Activated naive CD4-positive, alpha-beta T cell treated with anti-CD3 and anti-CD28 coated beads, Interleukin-2, amount 50 U/mL, for 24 hours (primary cell): Measurements from ENCODE around the gene ACSF3.
"Not testable (repeated sequence)": the region's sequence is repeated elsewhere in the genome, so short reads cannot be mapped to it uniquely, and the experiment has no call there.

ENCODE experiments used
- H3K27ac Mint-ChIP-seq: one replicate; pipeline ENCODE4 v1.8.0; 2021; ENCODE audit warnings: mild to moderate bottlenecking, mixed read lengths
- H3K27me3 Mint-ChIP-seq: one replicate; pipeline ENCODE4 v1.8.0; 2021; ENCODE audit warnings: mixed read lengths
- H3K36me3 Mint-ChIP-seq: one replicate; pipeline ENCODE4 v1.8.0; 2021; ENCODE audit warnings: mixed read lengths
- H3K4me1 Mint-ChIP-seq: one replicate; pipeline ENCODE4 v1.8.0; 2021; ENCODE audit warnings: mixed read lengths
- H3K4me3 Mint-ChIP-seq: one replicate; pipeline ENCODE4 v1.8.0; 2021; ENCODE audit warnings: mild to moderate bottlenecking, mixed read lengths
- H3K9me3 Mint-ChIP-seq: one replicate; pipeline ENCODE4 v1.8.0; 2021; ENCODE audit warnings: mixed read lengths

ACSF3 gene

DNA sequence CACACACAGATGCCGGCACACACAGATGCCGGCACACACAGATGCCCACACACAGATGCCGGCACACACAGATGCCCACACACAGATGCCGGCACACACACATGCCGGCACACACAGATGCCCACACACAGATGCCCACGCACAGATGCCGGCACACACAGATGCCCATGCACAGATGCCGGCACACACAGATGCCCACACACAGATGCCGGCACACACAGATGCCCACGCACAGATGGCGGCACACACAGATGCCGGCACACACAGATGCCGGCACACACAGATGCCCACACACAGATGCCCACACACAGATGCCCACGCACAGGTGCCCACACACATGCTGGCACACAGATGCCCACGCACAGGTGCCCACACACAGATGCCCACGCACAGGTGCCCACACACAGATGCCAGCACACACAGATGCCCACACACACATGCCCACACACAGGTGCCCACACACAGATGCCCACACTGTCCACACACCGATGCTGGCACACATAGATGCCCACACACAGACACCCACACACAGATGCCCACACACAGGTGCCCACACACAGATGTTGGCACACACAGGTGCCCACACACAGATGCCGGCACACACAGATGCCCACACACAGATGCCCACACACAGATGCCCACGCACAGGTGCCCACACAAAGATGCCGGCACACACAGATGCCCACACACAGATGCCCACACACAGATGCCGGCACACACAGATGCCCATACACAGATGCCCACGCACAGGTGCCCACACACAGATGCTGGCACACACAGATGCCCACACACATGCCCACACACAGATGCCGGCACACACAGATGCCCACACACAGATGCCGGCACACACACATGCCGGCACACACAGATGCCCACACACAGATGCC lies 95.1 kb downstream of the ACSF3 start:
- not testable (repeated sequence) for H3K27me3 Mint-ChIP-seq, H3K36me3 Mint-ChIP-seq, H3K9me3 Mint-ChIP-seq, H3K4me3 Mint-ChIP-seq, H3K4me1 Mint-ChIP-seq, H3K27ac Mint-ChIP-seq

DNA sequence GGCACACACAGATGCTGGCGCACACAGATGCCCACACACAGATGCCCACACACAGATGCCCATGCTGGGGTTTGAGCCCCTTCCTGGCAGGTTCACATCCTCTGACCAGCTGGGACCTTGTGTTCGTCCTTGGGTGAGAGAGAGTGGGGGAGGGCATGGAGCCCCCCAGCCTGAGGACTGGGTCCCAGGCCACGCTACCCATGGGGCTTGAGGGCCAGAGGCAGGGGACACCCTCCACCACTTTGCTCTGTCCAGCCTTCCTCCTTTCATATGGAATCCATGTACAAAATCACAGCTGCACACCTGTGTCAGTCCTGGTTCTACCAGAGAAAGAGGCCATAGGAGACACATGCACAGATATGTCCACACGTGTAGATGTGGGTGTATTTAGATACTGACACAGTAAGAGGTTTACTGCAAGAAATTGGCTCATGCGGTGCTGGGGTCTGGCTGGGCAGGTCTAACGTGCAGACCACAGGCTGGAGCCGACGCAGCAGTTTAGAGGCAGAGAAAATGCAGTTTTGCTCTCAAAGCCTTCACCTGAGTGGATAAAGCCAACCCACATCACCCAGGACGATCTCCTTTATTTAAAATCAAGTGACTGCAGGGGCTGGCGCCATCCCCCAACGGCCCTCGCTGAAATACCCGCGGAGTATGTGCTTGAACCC lies 95.8 kb downstream of the ACSF3 start:
- Mint-ChIP-seq H3K27me3 (no peaks in the 10 kb centered on the region), H3K4me1 (peaks cover 4% of the 10 kb centered on the region), H3K27ac (no peak overlapping the region), H3K36me3 (no peaks in the 10 kb centered on the region), H3K4me3 (no peak overlapping the region), H3K9me3 (no peaks in the 10 kb centered on the region)

DNA sequence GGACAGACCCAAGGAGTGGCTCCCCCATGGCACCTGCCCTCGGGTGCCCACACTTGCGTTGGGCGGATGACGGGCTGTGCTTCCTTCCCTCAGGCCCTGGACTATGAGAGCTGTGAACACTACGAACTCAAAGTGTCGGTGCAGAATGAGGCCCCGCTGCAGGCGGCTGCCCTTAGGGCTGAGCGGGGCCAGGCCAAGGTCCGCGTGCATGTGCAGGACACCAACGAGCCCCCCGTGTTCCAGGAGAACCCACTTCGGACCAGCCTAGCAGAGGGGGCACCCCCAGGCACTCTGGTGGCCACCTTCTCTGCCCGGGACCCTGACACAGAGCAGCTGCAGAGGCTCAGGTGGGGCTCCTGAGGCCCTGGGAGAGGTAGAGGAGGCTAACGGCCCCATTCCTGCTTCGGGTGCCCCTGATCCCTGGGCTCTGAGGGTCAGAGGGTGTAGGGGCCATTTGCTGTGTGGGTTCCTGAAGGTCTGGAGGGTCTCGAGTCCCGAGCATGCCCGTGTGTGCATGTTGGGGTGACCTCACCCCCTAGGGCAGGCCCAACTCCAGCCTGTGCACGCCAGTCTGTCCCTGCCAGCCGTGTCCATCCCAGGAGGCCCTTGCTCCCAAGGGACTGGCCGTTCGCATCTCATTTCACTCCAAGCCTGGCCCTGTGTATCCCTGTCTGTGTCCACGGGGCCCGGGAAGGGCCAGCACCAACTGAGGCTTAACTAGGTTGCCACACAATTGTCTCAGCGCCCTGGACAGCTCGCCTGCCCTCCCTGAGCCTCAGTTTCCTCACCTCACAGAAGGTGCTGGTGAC lies 96.7 kb downstream of the ACSF3 start:
- no peak overlapping the region for H3K4me3 Mint-ChIP-seq
- no peaks in the 10 kb centered on the region for H3K36me3 Mint-ChIP-seq
- no peaks in the 10 kb centered on the region for H3K9me3 Mint-ChIP-seq
- H3K27ac Mint-ChIP-seq: peak overlapping the region; percentile 59
- H3K27me3 Mint-ChIP-seq: no peaks in the 10 kb centered on the region
- peaks cover 4% of the 10 kb centered on the region for H3K4me1 Mint-ChIP-seq

DNA sequence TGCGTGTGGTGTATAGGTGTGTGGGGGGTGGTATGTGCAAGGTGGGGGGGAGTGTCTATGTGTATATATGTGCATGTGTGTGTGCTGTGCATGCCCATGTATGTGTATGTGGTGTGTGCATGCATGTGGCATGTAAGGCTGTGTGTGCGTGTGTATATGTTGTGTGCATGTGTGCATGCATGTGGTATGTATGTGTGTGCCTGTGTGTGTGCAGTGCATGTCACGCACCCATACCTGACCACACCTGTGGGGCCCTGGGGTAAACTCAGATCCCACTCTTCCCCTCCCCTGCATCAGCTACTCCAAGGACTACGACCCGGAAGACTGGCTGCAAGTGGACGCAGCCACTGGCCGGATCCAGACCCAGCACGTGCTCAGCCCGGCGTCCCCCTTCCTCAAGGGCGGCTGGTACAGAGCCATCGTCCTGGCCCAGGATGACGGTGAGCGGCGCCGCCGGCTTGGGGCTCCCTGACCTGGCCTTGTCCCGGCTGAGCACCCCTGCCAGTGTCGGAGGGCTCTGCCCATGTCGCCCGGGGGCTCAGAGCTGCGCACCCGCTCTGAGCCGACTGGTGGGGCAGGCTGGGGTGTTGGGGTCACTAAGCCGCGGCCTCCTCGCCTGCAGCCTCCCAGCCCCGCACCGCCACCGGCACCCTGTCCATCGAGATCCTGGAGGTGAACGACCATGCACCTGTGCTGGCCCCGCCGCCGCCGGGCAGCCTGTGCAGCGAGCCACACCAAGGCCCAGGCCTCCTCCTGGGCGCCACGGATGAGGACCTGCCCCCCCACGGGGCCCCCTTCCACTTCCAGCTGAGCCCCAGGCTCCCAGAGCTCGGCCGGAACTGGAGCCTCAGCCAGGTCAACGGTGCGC lies 97.6 kb downstream of the ACSF3 start:
- Mint-ChIP-seq H3K4me1 (peaks cover 4% of the 10 kb centered on the region), H3K4me3 (peak overlapping the region; percentile 33), H3K27ac (peak overlapping the region; percentile 59), H3K36me3 (no peaks in the 10 kb centered on the region), H3K9me3 (no peaks in the 10 kb centered on the region), H3K27me3 (no peaks in the 10 kb centered on the region)

DNA sequence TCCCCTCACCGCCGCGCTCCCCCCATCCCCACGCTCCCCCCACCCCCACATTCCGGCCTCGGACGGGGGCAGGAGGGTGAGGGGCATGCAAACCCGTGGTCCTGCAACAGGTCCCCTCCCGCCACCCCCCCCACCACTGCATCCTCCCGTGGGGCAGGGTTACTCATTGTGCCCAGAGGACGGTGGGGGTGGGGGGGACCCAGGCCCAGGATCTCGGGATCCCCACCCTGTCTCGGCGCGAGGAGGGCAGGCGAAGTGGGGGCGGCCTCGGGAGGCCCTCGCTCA lies 98.2 kb downstream of the ACSF3 start:
- Mint-ChIP-seq H3K27ac (no peak overlapping the region), H3K4me1 (peaks cover 4% of the 10 kb centered on the region), H3K4me3 (no peak overlapping the region), H3K27me3 (no peaks in the 10 kb centered on the region), H3K36me3 (no peaks in the 10 kb centered on the region), H3K9me3 (no peaks in the 10 kb centered on the region)

DNA sequence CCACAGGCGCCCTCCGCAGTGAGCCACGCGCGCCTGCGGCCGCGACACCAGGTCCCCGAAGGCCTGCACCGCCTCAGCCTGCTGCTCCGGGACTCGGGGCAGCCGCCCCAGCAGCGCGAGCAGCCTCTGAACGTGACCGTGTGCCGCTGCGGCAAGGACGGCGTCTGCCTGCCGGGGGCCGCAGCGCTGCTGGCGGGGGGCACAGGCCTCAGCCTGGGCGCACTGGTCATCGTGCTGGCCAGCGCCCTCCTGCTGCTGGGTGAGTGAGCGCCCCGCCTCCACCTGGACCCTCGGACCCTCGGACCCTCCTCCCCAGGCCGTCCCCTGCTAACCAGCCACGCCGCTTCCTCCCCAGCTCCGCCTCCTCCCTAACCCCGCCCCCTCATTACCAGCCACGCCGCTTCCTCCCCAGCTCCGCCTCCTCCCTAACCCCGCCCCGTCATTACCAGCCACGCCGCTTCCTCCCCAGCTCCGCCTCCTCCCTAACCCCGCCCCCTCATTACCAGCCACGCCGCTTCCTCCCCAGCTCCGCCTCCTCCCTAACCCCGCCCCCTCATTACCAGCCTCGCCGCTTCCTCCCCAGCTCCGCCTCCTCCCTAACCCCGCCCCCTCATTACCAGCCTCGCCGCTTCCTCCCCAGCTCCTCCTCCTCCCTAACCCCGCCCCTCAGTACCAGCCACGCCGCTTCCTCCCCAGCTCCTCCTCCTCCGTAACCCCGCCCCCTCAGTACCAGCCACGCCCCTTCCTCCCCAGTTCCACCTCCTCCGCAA lies 98.7 kb downstream of the ACSF3 start:
- H3K4me1 Mint-ChIP-seq, H3K27ac Mint-ChIP-seq, H3K4me3 Mint-ChIP-seq, H3K9me3 Mint-ChIP-seq, H3K36me3 Mint-ChIP-seq, H3K27me3 Mint-ChIP-seq: not testable (repeated sequence)

DNA sequence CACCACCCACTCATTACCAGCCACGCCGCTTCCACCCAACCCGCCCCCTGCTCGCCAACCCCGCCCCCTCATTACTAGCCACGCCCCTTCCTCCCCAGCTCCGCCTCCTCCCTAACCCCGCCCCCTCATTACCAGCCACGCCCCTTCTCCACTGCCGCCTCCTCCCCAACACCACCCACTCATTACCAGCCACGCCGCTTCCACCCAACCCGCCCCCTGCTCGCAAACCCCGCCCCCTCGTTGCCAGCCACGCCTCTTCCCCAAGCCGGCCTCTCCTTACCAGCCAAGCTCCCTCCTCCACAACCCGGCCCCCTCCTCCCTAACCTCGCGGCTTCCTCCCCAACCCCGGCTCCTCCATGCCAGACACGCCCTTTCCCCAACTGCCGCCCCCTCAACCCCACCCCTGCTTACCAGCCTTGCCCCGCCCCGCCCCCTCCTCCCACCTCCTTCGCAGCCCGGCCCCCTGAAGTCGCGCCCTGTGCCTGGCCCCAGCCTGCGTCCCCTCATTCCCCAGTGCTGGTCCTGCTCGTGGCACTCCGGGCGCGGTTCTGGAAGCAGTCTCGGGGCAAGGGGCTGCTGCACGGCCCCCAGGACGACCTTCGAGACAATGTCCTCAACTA lies 99.4 kb downstream of the ACSF3 start:
- no peaks in the 10 kb centered on the region for H3K27me3 Mint-ChIP-seq
- H3K4me1 Mint-ChIP-seq: peaks cover 4% of the 10 kb centered on the region
- no peak overlapping the region for H3K27ac Mint-ChIP-seq
- H3K36me3 Mint-ChIP-seq: no peaks in the 10 kb centered on the region
- H3K4me3 Mint-ChIP-seq: no peak overlapping the region
- H3K9me3 Mint-ChIP-seq: no peaks in the 10 kb centered on the region

DNA sequence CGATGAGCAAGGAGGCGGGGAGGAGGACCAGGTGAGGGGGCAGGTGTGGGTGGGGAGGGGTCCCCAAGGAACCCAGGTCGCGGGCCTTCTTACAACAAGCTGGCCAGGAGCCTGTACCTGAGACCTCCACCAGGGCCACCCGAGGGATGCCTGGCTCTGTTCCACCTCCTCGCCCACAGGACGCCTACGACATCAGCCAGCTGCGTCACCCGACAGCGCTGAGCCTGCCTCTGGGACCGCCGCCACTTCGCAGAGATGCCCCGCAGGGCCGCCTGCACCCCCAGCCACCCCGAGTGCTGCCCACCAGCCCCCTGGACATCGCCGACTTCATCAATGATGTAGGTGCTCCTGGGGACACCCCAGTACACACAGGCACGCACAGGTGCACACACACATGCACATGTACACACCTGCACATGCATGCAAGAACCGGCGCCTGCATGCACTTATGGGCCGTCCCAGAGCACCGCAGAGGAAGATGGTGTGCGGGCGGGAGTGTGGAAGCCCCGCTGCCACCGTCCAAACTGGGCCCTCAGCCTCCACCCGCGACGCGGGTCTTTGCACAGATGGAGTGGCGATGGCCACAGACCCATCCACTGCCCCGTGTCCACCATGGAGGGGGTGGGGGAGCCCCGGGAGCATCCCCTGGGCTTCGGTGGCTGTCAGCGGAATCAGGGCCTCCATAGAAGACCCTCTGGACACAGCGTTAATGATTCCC lies 100.1 kb downstream of the ACSF3 start:
- no peaks in the 10 kb centered on the region for H3K27me3 Mint-ChIP-seq
- no peak overlapping the region for H3K27ac Mint-ChIP-seq
- no peaks in the 10 kb centered on the region for H3K9me3 Mint-ChIP-seq
- H3K4me1 Mint-ChIP-seq: peaks cover 4% of the 10 kb centered on the region
- no peak overlapping the region for H3K4me3 Mint-ChIP-seq
- no peaks in the 10 kb centered on the region for H3K36me3 Mint-ChIP-seq

DNA sequence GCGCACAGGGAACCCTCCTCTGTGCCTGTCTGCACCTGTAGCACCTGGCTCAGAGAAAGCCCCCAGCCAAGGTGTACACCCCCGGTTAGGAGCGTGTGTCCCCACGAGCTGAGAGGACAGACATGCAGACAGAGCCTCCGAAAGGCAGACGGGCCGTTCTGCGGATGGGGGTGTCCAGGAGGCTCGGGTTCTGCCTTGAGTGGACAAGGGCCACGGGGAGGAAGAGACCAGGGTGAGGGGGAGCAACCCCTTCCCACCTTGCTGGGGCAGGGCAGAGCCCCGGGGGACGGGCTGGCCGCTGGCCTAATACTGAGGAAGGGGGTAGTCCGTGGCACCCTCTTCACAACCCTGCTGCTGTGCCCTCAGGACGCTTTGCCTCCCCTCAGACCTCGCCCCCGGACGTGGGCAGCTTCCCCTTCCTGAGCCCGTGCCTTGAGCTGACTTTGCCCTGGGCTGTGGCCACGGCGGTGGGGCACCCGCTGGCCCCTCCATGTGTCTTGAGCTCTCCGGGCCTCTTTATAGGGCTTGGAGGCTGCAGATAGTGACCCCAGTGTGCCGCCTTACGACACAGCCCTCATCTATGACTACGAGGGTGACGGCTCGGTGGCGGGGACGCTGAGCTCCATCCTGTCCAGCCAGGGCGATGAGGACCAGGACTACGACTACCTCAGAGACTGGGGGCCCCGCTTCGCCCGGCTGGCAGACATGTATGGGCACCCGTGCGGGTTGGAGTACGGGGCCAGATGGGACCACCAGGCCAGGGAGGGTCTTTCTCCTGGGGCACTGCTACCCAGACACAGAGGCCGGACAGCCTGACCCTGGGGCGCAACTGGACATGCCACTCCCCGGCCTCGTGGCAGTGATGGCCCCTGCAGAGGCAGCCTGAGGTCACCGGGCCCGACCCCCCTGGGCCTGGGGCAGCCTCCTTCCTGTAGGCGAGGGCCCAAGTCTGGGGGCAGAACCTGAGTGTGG lies 101.0 kb downstream of the ACSF3 start:
- H3K27me3 Mint-ChIP-seq: no peaks in the 10 kb centered on the region
- no peaks in the 10 kb centered on the region for H3K36me3 Mint-ChIP-seq
- no peak overlapping the region for H3K27ac Mint-ChIP-seq
- H3K4me3 Mint-ChIP-seq: no peak overlapping the region
- peaks cover 4% of the 10 kb centered on the region for H3K4me1 Mint-ChIP-seq
- H3K9me3 Mint-ChIP-seq: no peaks in the 10 kb centered on the region

DNA sequence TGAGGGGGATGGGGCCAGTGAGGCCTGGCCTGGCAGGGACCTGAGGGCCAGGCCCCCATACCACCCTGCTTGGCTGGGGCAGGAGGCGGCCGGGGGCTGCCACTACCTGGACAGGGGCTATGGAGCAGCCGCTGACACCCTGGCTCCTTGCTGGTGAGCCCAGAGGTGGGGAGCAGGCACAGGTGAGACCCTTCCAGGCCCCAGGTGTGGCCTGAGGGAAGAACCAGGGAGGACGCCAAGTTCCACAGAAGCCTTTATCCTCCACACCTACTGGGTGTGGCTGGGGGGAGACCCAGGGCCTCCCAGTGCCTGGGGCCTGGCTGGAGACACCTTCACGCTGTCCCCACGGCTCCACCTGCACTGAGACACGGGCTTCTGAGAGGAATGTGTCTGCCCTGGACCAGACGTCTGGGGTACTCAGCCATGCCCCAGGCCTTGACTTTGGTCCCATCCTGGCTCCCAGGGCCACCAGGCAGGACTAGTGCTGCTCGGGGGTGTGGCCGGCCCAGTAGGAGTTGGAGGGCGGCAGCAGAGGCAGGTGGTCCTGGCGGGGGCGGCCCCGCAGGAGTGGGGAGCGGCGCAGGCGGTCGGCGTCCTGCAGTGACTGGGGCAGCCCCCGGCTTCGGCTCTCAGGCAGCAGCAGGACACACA lies 102.0 kb downstream of the ACSF3 start:
- peaks cover 11% of the 10 kb centered on the region for H3K4me1 Mint-ChIP-seq
- no peak overlapping the region for H3K4me3 Mint-ChIP-seq
- no peak overlapping the region for H3K27ac Mint-ChIP-seq
- H3K27me3 Mint-ChIP-seq: peaks cover 6% of the 10 kb centered on the region
- no peaks in the 10 kb centered on the region for H3K9me3 Mint-ChIP-seq
- H3K36me3 Mint-ChIP-seq: no peaks in the 10 kb centered on the region

DNA sequence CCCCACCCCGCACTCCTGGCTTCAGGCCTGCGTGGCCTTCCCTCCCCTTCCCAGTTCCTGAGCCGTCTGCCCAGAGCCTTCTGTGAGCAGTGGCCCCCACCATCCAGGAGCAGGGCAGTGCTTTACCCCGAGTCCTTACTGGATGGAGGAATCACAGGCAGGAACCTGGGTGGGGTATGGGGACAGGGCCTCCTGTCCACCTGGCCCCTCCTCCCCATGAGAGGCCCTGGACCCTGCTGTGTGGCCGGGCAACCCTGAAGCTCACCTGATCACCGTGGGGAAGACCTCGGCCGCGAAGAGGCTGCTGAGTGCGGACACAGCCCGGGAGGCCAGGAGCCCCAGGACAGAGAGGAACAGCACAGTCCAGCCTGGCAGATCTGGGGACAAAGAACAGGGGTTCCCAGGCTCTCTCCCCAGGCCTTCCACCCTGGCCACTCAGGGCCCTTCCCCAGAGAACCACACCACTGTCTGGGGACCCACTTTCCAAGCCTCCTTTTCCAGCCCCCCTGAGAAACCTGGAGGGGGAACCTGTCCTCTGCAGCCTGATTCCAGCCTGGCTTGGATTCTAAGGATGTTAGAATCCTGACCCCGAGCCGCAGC lies 103.5 kb downstream of the ACSF3 start:
- Mint-ChIP-seq H3K27ac (no peak overlapping the region), H3K4me3 (no peak overlapping the region), H3K4me1 (peaks cover 10% of the 10 kb centered on the region), H3K27me3 (peaks cover 7% of the 10 kb centered on the region), H3K9me3 (no peaks in the 10 kb centered on the region), H3K36me3 (no peaks in the 10 kb centered on the region)

DNA sequence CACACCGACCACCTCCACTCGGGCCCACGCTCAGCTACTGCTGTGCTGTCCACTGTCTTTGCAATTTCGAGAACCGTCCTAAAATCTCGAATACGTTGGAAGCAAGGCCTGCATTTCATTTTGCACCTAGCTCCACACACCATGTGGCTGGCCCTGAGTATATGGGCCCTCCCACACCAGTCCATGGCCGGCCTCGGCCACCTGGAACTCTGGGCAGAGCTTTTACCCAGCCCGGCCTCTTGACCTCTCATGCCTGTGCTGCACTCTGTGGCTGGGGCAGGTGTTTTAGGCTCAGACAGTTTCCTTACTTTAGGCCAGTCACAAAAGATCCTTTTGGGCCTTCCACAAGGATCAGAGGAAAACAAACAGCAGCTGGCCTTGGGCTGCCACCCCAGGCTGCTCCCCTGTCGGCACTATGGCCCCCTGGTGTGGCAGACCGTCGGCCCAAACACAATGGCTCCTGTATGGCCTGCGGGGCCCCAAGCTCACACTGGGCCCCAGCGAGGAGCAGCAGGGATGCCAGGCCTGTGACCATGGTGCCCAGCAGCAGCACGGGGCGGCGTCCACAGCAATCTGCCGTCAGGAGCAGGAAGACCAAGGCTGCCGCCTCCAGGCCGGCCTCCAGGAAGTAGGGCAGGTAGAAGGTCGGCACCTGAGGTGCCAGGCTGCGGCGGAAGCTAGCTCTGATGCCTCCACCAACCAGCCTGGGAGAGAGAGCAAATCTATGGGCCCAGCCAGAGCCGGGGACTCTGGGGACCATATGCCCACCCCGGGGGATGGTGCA lies 104.2 kb downstream of the ACSF3 start:
- H3K36me3 Mint-ChIP-seq: no peaks in the 10 kb centered on the region
- H3K9me3 Mint-ChIP-seq: no peaks in the 10 kb centered on the region
- H3K4me1 Mint-ChIP-seq: peaks cover 13% of the 10 kb centered on the region
- peaks cover 10% of the 10 kb centered on the region for H3K27me3 Mint-ChIP-seq
- peak overlapping the region; percentile 35 for H3K27ac Mint-ChIP-seq
- no peak overlapping the region for H3K4me3 Mint-ChIP-seq
